ENCODE measurements around the gene SYT14.
A peak's percentile ranks its signal among the peaks of the same experiment; 100 is the strongest.

SYT14 gene

GRCh38 chr1:209893751-209894150, 44.3 kb upstream of the SYT14 start:
- no peak for ATAC-seq
- TF ChIP-seq, protein P1, sequence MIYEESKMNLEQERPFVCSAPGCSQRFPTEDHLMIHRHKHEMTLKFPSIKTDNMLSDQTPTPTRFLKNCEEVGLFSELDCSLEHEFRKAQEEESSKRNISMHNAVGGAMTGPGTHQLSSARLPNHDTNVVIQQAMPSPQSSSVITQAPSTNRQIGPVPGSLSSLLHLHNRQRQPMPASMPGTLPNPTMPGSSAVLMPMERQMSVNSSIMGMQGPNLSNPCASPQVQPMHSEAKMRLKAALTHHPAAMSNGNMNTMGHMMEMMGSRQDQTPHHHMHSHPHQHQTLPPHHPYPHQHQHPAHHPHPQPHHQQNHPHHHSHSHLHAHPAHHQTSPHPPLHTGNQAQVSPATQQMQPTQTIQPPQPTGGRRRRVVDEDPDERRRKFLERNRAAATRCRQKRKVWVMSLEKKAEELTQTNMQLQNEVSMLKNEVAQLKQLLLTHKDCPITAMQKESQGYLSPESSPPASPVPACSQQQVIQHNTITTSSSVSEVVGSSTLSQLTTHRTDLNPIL (CRISPR knock-in tag; IDR thresholded peaks at IDR 0.05; ENCODE audit: low read depth): no peak
- TF ChIP-seq ZFP3 (CRISPR knock-in tag; IDR thresholded peaks at IDR 0.05) (no peak), CSRNP3 (CRISPR knock-in tag; IDR thresholded peaks at IDR 0.05) (no peak), ZNF8 (CRISPR knock-in tag; IDR thresholded peaks at IDR 0.05) (no peak), SNAI2 (CRISPR knock-in tag; IDR thresholded peaks at IDR 0.05) (no peak), POU6F1 (CRISPR knock-in tag; IDR thresholded peaks at IDR 0.05; ENCODE audit: borderline replicate concordance, low read depth) (no peak), ZNF565 (CRISPR knock-in tag; conservative IDR thresholded peaks at IDR 0.05; ENCODE audit: low read depth) (no peak), ISL1 (CRISPR knock-in tag; IDR thresholded peaks at IDR 0.05) (no peak), ARNTL (CRISPR knock-in tag; IDR thresholded peaks at IDR 0.05; ENCODE audit: borderline replicate concordance, low read depth) (no peak), PATZ1 (CRISPR knock-in tag; IDR thresholded peaks at IDR 0.05; ENCODE audit: borderline replicate concordance) (no peak), OSR1 (CRISPR knock-in tag; IDR thresholded peaks at IDR 0.05) (no peak), GLIS3 (CRISPR knock-in tag; IDR thresholded peaks at IDR 0.05) (no peak), ZFP30 (CRISPR knock-in tag; IDR thresholded peaks at IDR 0.05) (no peak), TSHZ2 (CRISPR knock-in tag; IDR thresholded peaks at IDR 0.05) (no peak), BACH2 (CRISPR knock-in tag; IDR thresholded peaks at IDR 0.05; ENCODE audit: borderline replicate concordance) (no peak), ZC3H10 (CRISPR knock-in tag; IDR thresholded peaks at IDR 0.05) (no peak), TCF4 (CRISPR knock-in tag; IDR thresholded peaks at IDR 0.05; ENCODE audit: borderline replicate concordance) (no peak)

GRCh38 chr1:209895709-209896108, 42.3 kb upstream of the SYT14 start:
- TF ChIP-seq OSR1 (CRISPR knock-in tag; IDR thresholded peaks at IDR 0.05) (no peak), TOX (CRISPR knock-in tag; IDR thresholded peaks at IDR 0.05; ENCODE audit: borderline replicate concordance) (no peak), PATZ1 (CRISPR knock-in tag; IDR thresholded peaks at IDR 0.05; ENCODE audit: borderline replicate concordance) (no peak), CSDC2 (CRISPR knock-in tag; IDR thresholded peaks at IDR 0.05) (no peak), ARNTL (CRISPR knock-in tag; IDR thresholded peaks at IDR 0.05; ENCODE audit: borderline replicate concordance, low read depth) (no peak), ZNF70 (CRISPR knock-in tag; IDR thresholded peaks at IDR 0.05) (no peak), ZC3H10 (CRISPR knock-in tag; IDR thresholded peaks at IDR 0.05) (no peak), ESRRG (CRISPR knock-in tag; IDR thresholded peaks at IDR 0.05) (no peak), ZNF8 (CRISPR knock-in tag; IDR thresholded peaks at IDR 0.05) (no peak), ZNF565 (CRISPR knock-in tag; conservative IDR thresholded peaks at IDR 0.05; ENCODE audit: low read depth) (no peak), ISL1 (CRISPR knock-in tag; IDR thresholded peaks at IDR 0.05) (no peak), PPARA (CRISPR knock-in tag; IDR thresholded peaks at IDR 0.05; ENCODE audit: borderline replicate concordance) (no peak), GLIS3 (CRISPR knock-in tag; IDR thresholded peaks at IDR 0.05) (no peak), POU6F1 (CRISPR knock-in tag; IDR thresholded peaks at IDR 0.05; ENCODE audit: borderline replicate concordance, low read depth) (no peak), TCF4 (CRISPR knock-in tag; IDR thresholded peaks at IDR 0.05; ENCODE audit: borderline replicate concordance) (no peak)
- TF ChIP-seq, protein P1 (CRISPR knock-in tag; IDR thresholded peaks at IDR 0.05; ENCODE audit: low read depth): no peak
- ATAC-seq: peak; percentile 65

All from SK-N-SH treated with all-trans-retinoic acid at 6 μM for 48 hours (cell line).